Astrocyte of the cerebellum (primary cell): ENCODE measurements around the gene ST8SIA4.

Experiments
- DNase-seq: peaks from one replicate; pipeline ENCODE4 v3.0.0-alpha.2; 2011; ENCODE audit warnings: low read depth
- H3K4me3 ChIP-seq: 2 replicates; pipeline ENCODE4 v1.5.1; 2011; ENCODE audit warnings: mild to moderate bottlenecking, low read depth, low read length, moderate library complexity
- in situ Hi-C: cut with HindIII; loops from 2 replicates; pipeline ENCODE4 v1.10.0; 2017; ENCODE audit warnings: low sequenced_read_pairs
- TF ChIP-seq, protein P1 (sequence below): IDR thresholded peaks from 2 replicates; pipeline ENCODE4 v1.5.1; 2012; ENCODE audit warnings: low read length, low read depth, moderate library complexity, mild to moderate bottlenecking; ENCODE audit errors: missing control alignments

ST8SIA4 gene

DNA sequence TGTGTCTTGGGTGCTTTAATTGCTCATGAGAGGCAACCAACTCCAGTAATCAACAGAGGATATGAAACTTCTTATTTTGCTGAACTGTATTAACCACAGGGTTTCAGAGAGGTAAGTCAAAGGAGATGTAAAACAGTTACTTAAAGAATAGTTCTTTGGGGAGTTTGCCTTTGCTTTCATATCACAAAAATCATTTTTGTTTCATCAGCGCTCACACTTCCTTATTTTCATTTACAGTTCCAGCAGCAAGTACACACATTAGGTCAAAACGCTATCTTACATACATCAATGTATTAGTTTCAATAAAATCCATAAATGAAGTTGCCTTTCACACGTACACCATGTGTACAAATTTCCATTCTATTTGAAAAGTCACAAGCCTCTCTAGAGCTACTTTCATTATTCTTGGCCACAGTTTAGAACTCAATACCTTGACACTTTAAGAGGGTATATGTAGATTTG, 50.1 kb downstream of the ST8SIA4 start:
- no peak for DNase-seq
- H3K4me3 ChIP-seq: no peak overlapping the region
- in situ Hi-C loops: no loop called here
- TF ChIP-seq, protein P1, sequence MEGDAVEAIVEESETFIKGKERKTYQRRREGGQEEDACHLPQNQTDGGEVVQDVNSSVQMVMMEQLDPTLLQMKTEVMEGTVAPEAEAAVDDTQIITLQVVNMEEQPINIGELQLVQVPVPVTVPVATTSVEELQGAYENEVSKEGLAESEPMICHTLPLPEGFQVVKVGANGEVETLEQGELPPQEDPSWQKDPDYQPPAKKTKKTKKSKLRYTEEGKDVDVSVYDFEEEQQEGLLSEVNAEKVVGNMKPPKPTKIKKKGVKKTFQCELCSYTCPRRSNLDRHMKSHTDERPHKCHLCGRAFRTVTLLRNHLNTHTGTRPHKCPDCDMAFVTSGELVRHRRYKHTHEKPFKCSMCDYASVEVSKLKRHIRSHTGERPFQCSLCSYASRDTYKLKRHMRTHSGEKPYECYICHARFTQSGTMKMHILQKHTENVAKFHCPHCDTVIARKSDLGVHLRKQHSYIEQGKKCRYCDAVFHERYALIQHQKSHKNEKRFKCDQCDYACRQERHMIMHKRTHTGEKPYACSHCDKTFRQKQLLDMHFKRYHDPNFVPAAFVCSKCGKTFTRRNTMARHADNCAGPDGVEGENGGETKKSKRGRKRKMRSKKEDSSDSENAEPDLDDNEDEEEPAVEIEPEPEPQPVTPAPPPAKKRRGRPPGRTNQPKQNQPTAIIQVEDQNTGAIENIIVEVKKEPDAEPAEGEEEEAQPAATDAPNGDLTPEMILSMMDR: no peak

DNA sequence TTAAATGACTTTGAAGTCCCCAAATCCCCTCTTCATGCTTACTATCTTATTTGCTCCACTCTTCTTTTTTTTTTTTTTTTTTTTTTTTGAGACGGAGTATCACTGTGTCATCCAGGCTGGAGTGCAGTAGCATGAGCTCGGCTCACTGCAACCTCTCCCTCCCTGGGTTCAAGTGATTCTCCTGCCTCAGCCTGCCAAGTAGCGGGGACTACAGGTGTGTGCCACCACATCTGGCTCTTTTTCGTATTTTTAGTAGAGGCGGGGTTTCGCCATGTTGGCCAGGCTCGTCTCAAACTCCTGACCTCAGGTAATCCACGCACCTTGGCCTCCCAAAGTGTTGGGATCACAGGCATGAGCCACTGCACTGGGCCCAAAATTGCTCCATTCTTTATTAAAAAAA, 51.0 kb downstream of the ST8SIA4 start:
- in situ Hi-C loops: no loop called here
- TF ChIP-seq, protein P1: no peak
- no peak for DNase-seq
- no peak overlapping the region for H3K4me3 ChIP-seq

DNA sequence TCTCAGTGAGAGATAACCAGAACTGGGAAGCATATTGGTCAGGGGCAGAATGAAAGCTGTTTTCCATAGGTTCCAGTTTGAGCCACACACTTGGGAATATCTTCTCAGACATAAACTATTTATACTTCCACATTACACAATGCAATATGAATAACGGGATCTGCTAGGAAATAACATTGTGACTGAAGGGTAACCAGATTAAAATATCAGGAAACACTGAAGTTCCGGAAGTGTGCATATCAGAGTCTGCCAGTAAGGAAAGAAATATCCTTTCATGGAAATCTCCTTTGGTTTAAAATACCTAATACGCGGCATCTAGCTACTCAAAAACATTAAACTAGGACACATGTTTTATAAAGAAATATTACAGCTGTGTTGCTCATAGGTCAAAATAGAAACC, 56.3 kb downstream of the ST8SIA4 start:
- DNase-seq: no peak
- H3K4me3 ChIP-seq: no peak overlapping the region
- TF ChIP-seq, protein P1: no peak
- in situ Hi-C loops: no loop called here

DNA sequence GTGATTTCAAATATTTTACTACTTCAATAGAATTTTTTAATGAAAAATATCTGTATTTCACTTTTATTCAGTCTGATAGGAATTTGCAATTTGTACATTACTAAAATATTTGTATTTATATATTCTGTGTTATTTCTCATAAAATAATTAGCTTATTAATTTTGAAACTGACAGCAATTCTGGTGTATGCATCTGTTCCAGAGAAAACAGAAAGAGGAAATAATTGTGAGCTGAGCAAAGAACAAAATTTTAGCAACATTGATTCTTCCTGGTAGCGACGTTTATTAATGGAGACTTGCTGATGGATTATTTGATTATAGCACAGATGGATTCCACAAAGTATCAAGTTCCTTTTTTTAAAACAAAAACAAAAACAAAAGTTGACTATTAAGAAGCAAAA, 61.0 kb downstream of the ST8SIA4 start:
- TF ChIP-seq, protein P1: no peak
- in situ Hi-C loops: no loop called here
- DNase-seq: no peak
- no peak overlapping the region for H3K4me3 ChIP-seq

DNA sequence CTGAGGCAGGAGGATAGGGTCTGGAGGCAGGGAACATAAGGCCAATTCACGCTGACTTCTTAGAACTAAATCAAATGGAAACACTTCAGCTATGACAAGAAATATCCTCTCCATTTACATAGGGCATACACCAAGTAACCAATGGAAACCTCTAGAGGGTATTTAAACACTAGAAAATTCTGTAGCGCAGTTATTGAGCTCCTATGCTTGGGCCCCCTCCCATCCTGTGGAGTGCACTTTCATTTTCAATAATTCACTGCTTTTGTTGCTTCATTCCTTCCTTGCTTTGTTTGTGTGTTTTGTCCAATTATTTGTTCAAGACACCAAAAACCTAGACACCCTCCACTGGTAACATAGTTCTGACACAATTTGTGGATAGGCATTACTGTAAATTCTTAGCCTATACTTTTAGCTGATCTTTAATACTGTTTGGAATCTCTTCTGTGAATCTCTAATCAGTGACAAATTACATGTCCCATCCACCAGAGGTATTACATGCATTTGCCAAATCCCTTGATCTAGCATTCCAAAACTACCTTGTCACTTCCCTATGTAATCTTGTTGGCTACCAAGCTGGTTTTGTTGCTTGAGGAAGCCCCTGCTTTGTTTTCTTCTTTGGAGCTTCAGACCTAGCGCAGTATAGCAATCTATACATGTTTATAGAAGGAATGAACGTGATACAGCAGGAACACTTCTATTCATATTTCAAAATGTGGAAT, 61.6 kb downstream of the ST8SIA4 start:
- TF ChIP-seq, protein P1: no peak
- DNase-seq: no peak
- no peak overlapping the region for H3K4me3 ChIP-seq
- in situ Hi-C loops: no loop called here

DNA sequence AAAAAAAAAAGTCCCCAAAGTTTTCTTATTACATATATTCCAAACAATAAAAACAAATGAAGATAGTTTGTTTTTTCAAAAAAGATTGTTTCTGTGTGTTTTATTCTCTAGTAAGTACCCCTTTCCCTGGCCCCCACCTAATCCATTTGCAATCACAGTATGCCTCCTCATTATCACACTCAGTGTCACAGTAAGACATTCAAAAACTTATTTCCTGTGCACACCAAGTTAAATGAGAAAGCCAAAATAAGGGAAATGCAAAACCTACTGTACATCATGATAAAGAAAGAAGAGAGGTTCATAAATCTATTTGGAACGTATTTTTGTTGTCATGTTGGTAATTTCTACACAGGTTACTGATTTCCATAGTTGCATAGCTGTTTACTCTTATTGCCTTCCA, 62.3 kb downstream of the ST8SIA4 start:
- TF ChIP-seq, protein P1: no peak
- in situ Hi-C loops: no loop called here
- no peak for DNase-seq
- no peak overlapping the region for H3K4me3 ChIP-seq
